ENCODE results near the gene ANTXR2.

The ANTXR2 gene

DNA sequence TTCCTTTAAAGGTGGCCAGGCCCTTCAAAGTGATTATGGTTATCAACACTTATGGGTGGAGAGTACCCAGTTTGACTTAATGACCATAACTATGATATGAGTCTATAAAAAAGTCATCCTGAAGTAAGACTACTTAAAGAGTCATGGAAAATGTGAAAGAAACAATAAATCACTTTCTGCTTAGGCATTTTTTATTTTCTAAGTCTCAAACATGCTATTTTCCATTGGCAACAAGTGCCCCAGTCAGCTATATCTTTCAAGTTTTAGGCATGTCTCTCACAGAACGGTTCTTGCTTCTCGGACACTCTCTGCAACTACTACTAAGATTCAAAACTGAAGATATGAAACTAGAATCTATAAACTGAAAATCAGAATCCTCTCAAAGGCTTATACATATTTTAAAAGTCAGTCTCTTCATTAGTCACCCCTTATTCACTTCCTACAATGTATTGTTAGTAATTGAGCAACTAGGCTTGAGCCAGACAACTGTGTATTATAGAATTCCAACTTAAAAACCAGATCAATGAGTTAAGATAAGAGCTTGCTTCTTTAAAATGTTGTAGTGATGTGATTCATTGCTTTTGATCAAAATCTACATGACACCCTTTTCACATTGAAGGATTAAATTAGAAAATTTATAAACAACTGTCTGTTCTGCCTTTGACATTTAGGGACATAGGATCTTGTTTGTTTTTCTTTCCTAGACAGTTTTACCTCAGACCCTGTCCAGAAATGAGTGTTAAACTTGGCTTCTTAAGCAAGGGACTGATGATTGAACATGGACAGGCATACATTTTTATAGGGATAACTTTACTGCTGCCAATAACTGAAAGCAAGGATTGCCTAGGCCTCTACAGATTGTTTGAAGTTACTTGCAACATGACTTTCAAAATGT, 2.9 kb downstream of the ANTXR2 start:
- no peak for DNase-seq (ENCODE audit: low read depth)

- DNase-seq (ENCODE audit: low read depth) = no peak
These were observed 3.8 kb downstream of the ANTXR2 start for GRCh38 chr4:80069108-80069836.

DNA sequence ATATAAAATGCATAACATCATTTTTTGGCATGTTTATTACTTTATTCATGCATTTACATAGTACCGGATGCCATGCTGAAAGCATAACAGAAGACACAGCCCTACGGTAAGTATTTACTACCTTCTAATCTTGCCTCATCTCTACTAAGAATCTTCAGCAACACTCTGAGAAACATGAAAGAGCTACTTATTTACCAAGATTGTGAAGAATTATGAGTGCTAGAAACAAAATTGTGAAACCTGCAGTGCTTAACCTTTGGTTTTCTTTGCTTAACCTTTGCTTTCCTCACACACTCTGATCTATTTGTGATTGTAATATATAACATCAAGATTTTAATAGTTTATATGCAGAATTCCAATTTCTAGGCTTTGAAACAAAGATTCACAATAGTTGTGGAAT, 7.4 kb downstream of the ANTXR2 start:
- no peak for DNase-seq (ENCODE audit: low read depth)

- DNase-seq (ENCODE audit: low read depth) = no peak
These were observed 10.5 kb downstream of the ANTXR2 start for GRCh38 chr4:80062527-80062926.

DNA sequence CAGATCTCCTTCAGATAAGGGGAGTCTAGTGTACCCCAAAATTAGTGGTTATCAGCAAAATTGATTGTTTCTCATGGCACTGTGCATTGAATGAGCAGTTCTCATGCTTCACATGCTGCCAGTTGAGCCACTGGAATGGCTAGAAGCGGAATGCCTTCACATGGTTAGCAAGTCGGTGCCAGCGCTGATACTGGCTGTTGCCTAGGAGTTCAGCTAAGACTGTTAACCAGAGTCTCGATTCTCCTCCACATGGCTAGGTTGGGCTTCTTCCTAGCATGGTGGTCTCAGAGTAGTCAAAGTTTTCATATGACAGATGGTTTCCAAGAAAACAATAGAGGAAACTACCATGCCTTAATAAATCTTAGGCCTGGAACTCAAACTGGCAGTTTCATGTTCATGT, 12.2 kb downstream of the ANTXR2 start:
- DNase-seq (ENCODE audit: low read depth) = no peak

- DNase-seq (ENCODE audit: low read depth) = peak; percentile 48
These were observed 14.3 kb downstream of the ANTXR2 start for GRCh38 chr4:80058740-80059139.

GRCh38 chr4:80054375-80054774, 18.7 kb downstream of the ANTXR2 start:
- DNase-seq (ENCODE audit: low read depth) = no peak

DNA sequence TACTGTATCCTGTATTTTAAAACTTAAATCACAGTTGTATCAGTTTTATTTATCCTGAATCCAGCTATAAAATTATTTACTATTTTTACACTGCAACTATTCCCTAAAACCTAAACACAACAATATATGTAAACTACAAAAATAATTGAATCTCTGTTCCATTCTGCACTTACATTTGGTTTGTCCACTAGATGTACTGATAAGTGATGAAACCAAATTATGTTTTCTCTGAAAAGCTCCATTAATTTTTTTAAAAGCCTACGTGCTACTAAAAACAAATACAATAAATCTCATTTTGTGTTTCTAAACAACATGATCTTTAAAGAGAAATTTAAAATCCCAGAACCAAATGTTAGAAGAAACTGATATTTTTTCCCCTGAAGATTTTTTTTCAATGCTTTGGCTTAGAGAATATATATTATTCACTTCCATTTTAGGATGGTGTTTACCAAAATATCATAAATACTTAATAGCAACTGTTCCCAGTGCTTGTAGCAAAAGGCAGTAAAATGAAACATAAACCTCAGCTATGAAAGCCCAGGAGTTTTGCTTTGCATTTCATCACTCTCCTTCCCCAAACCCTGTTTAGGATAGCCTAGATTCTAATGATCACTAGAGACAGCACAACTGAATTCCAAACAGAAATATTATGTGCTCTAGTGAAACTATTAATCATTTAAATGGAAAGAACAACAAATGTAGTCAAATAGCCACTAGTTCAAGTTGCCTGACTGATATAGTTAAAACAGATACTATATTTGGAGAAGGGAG, 19.7 kb downstream of the ANTXR2 start:
- DNase-seq (ENCODE audit: low read depth) = no peak

GRCh38 chr4:80049813-80050534, 23.1 kb downstream of the ANTXR2 start:
- no peak for DNase-seq (ENCODE audit: low read depth)

DNA sequence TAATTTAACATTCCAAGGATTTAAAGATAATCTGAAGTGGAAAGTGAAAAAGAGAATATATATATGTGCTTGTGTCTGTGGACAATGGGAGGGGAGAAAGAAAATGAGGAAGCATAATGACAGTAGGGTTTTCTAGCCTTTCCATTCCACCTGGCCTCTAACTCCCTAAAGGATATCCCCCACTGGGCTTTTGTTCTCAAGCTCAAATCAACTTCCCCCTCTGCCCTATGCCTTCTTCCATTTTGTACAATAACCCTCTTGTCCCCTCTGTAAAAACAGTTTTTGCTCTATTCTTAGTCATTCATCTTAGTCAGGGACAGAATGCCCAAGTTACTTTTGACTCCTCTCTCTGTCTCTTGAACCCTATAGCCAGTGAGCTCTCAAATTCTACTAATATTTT, 23.6 kb downstream of the ANTXR2 start:
- no peak for DNase-seq (ENCODE audit: low read depth)

DNA sequence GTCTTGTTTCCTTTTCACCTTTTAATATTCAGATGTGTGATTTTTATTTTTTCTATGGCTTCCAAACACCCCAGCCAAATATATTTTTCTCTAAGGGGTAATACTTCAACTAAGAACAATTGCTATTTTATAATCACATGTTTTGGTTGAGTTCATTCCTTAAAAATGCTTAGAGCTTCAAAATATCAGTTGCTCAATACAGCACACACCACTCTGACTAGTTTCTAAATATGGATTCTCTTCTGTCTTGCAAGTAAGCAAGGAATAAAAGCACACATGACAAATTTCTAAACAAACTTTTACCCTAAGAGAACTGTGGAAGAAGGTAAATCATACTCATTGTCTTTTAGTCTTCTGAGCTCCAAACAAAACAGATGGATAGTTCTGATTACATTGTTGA, 27.2 kb downstream of the ANTXR2 start:
- DNase-seq (ENCODE audit: low read depth) = no peak

DNA sequence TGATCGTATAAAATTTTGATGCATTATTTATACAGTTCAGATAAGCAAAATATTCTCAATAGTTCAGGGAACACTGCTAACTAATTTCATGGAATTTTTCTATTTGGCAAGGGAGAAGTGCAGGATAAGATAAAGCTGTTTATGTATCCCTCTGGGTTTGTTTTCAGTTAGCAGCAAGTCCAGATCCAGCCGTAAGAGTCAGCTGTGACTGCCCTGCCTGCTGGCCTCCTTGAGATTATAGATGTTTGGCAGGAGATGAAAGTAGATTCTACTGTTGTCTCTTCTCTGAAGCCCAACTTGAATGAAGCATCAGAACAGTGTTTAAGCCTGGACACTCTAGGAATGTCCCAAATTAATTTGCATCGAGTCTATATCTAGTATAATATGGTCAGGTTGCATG, 29.5 kb downstream of the ANTXR2 start:
- no peak for DNase-seq (ENCODE audit: low read depth)

GRCh38 chr4:80042821-80043220, 30.2 kb downstream of the ANTXR2 start:
- DNase-seq (ENCODE audit: low read depth) = no peak

DNA sequence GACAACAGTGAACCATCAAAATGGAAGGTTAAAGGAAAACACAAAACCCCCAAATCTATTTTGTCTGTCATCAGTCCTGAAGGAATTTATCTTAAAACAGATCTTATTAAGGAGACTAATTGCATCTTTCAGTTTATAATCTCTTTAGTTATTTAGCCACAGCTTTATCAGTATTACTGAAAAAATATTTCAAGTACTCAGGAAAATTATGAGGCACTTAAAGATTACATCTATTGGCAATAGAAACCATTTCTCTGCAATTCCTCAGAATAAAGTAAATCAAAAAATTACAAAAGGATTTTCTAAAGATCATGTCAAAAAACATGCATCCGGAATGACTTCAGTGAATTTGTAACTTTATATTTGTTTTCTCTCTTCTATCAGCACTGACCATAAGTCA, 35.2 kb downstream of the ANTXR2 start:
- DNase-seq (ENCODE audit: low read depth) = no peak

DNA sequence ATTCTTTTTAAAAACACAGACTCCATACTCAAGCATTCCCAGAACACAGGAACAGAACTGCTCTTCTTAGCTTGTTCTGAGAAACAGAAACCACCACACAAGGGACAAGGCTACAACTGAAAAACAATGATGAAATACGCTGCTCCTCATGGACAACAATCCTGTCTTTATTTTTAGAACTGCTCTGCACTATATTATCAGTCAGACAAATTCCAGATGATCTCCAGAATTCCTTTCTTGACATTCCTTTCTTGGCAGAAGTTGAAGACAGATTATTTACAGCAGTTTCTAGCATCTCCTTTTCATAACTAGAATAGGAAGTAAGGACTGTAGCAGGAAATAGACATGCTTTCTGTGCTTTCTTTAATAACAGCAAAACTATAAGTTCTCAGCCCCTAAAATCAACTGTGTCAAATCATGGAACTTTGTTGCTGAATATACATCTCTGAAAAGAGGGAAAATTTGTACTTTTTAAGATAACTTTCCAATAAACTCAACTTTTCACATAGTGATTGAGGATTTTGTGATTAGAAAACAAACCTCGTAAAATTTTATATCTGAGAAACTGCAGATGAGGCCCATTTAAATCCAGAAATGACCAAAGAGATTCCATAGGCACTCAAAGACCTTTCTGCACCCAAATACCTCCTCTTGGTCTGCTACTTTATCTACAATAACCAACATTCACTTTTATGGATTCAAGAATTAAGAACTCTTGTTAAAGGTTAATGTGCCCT, 35.9 kb downstream of the ANTXR2 start:
- no peak for DNase-seq (ENCODE audit: low read depth)

- no peak for DNase-seq (ENCODE audit: low read depth)
These were observed 36.7 kb downstream of the ANTXR2 start for GRCh38 chr4:80036306-80036705.

GRCh38 chr4:80035336-80035735, 37.7 kb downstream of the ANTXR2 start:
- no peak for DNase-seq (ENCODE audit: low read depth)

DNA sequence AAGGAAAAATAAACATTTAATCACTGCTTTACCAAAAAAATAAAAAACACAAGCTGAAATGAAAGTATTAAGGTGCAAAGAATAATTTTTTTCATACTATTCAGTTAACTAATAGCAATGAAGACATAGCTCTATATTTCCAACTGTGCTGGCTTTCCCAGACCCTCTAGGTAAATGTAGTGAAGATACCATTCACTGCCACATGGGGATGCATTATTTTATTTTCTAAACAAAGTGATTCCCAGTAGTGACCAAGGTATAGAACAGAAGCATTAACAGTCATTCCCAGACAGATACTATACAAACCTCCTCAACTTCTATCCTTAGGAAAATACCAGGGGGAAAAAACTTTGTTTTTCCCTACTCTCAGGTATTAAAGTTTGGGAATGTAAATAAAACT, 39.4 kb downstream of the ANTXR2 start:
- no peak for DNase-seq (ENCODE audit: low read depth)

GRCh38 chr4:80029364-80029763, 43.7 kb downstream of the ANTXR2 start:
- no peak for DNase-seq (ENCODE audit: low read depth)

GRCh38 chr4:80027611-80028010, 45.4 kb downstream of the ANTXR2 start:
- DNase-seq (ENCODE audit: low read depth) = no peak

DNA sequence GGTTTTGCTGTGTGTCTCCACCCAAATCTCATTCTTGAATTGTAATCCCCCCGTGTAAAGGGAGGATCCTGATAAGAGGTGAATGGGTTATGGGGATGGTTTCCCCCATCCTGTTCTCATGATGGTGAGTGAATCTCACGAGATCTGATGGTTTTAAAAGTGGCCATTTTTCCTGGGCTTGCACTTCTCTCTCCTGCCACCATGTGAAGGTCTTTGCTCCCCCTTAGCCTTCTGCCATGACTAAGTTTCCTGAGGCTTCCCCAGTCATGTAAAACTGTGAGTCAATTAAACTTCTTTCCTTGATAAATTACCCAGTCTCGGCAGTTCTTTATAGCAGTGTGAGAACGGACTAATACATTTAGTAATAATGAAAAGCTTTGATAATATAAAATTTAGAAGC, 46.9 kb downstream of the ANTXR2 start:
- no peak for DNase-seq (ENCODE audit: low read depth)
